Fibroblast of skin of back (primary cell): Measurements from ENCODE around the gene NOD2.

Source experiments
- DNase-seq: peaks from one replicate; pipeline ENCODE4 v3.0.0-alpha.2; 2013

NOD2 gene

DNA sequence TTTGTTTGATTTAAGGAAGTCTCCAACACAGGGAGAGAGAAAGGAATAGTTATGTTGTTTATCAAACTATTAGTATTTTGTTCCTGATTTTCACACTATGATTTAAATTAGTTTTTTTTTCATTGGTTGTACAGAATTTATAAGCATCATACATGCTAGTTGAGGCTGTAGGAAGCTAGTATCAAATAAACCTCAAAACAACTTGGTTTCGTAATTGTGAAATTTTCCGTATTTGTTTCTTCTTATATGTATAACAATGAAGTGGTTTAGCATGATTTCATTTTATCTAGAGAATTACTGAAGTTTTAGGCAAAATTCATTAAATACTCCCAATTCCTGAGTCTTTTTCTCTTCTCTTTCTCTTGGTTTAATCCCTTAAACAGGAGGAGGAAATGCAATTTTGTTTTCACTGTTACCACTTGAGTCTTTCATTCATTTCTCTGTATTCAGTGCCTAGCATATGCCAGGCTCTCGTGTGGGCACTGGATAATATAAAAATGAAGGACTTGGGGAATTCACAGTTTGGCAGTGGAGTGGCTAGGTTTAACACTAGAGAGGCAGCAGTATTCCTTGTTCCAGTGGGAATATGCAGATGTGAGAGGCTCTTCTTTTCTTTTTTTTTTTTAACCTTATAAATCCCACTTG, 50.3 kb downstream of the NOD2 start:
- DNase-seq = no peak

DNA sequence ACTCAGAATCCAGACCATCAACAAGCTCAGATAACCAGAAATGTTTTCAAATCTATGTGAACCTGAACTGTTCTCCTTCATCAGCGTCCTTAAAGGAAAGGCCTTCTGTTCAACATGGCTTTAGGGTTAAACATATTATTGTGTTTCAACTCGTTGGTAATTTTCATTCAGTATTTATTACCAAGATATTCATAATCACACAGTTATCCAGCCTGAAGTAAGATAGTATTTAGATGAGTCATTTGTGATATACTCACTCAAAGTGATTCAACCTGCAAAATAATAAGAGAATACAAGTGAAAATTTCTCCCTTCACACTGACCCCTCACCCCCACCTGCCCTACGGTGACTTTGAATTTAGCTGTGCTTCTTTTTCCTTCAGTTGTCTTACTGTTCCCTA, 51.5 kb downstream of the NOD2 start:
- no peak for DNase-seq

GRCh38 chr16:50745940-50746339, 52.5 kb downstream of the NOD2 start:
- DNase-seq = no peak

- DNase-seq = no peak
These were observed 54.0 kb downstream of the NOD2 start for GRCh38 chr16:50747207-50747956.

DNA sequence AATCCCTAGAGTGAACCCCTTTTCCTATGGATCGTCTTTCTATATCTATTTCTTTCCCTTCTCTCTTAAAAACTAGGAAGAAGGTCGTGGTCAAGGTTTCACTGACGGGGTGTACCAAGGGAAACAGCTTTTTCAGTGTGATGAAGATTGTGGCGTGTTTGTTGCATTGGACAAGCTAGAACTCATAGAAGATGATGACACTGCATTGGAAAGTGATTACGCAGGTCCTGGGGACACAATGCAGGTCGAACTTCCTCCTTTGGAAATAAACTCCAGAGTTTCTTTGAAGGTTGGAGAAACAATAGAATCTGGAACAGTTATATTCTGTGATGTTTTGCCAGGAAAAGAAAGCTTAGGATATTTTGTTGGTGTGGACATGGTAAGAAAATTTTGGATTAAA, 58.1 kb downstream of the NOD2 start:
- DNase-seq = no peak

DNA sequence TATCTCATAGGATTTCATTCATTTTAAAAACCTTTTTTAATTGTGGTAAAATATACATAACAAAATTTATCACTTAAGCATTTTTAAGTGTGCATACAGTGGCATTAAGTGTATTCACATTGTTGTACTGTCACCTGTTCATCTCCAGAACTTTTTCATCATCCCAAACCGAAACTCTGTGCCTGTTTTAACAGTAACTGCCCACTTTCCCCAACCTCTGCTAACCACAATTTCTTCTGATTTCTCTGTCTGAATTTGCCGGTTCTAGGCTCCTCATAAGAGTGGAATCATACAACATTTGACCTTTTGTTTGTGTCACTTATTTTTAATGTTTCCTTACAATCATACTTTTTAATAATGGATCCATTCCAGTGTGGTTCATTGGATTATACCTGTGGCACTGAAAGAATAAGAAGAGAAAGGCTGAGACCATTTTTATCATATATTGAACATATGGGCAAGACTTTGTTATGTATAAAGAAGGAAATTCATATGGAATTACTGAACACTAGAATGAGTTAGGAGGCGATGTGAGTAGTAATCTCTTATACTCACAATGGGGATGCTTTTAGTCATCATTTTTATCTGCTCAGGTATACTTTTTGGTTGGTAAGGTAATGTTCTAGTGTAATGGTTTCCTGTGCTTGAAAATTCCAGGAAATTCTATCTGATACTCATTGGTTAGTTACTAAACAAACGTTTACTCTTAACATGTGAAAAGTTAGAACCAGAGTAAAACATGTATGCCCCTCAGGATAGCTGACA, 59.2 kb downstream of the NOD2 start:
- no peak for DNase-seq

GRCh38 chr16:50756473-50756872, 63.1 kb downstream of the NOD2 start:
- no peak for DNase-seq

DNA sequence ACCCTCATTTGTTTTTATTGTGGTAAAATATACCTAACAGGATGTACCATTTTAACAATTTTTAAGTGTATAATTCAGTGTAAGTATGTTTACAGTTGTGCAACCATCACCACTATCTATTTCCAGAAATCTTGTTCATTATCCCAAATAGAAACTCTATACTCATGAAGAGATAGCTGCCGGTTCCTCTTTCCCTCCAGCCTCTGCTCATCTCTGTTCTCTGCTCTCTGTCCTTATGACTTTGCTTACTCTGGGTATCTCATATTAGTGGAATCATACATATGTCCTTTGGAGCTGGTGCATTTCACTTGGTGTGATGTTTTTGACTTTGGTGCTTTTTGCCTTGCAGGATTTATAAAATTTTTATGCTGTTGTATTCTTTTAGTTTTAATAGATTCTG, 67.9 kb downstream of the NOD2 start:
- DNase-seq = no peak

DNA sequence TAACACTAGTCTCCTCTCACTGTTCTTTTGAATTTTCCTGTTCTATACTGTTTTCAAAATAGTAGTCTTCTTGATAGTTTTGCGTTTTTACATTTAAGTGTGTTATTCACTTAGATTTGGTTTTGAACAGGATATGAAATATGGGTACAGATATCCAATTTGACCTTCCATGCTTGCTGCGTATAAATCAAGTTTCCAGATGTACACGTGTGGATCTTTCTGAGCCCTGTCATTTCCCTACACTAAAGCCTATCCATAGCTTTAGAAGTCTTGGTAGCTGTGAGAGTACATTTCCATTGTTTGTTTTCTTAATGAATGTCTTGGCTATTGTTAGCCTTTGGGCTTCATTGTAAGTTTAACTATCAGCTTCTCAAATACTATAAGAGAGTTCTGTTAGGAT, 68.8 kb downstream of the NOD2 start:
- DNase-seq = no peak

DNA sequence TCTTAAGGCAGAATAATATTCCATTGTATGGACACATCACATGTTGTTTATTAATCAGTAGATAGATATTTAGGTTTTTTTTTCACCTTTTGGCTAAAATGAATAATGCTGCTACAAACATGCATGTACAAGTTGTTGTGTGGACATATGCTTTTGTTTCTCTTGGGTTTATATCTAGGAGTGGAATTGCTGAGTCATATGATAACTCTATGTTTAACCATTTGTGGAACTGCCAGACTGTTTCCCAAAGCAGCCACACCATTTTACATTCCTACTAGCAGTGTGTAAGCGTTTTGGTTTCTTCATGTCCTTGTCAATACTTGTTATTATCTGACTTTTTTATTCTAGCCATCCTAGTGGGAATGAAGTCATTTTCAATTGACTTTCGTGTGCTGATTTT, 69.8 kb downstream of the NOD2 start:
- no peak for DNase-seq

DNA sequence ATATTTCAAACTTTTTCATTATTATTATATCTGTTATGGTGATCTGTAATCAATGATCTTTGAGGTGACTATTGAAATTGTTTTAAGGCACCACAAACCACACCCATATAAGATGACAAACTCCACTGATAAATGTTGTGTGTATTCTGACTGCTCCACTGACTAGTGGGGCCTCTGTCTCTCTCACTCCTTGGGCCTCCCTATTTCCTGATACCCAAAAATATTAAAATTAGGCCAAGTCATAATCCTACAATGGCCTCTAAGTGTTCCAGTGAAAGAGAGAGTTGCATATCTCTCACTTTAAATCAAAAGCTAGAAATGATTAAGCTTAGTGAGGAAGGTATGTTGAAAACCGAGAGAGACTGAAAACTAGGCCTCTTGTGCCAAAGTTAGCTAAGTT, 71.9 kb downstream of the NOD2 start:
- no peak for DNase-seq

GRCh38 chr16:50765861-50766260, 72.5 kb downstream of the NOD2 start:
- DNase-seq = no peak

DNA sequence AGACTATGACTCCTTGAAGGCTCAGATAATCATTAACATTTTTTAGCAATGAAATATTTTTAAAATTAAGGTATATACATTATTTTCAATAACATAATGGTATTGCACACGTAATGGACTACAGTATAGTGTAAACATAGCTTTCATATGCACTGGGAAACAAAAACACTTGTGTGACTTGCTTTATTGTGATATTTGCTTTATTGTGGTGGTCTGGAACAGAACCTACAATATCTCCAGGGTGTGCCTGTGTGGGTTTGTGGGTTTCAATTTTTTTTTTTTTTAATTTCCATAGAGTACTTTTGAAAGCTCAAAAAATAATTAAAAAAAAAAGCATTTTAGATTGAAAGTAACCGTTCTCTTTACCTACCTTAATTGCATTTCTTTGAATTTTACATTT, 73.8 kb downstream of the NOD2 start:
- DNase-seq = no peak

DNA sequence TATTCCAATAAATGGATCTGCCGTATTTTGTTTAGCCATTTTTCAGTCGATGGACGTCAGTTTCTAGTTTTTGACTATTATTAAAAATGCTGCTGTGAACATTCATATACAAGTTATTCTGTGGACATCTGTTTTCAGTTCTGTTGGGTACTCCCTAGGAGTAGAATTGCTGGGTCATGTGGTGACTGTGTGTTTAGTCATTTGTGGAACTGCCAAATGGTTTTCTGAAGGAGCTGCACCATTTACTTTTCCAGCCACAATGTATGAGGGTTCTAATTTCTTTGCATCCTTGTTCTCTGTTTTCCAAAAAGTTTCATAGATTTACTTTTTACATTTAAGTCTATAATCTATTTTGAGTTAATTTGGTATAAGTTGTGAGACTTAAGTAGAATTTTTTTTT, 78.0 kb downstream of the NOD2 start:
- DNase-seq = peak; percentile 70

DNA sequence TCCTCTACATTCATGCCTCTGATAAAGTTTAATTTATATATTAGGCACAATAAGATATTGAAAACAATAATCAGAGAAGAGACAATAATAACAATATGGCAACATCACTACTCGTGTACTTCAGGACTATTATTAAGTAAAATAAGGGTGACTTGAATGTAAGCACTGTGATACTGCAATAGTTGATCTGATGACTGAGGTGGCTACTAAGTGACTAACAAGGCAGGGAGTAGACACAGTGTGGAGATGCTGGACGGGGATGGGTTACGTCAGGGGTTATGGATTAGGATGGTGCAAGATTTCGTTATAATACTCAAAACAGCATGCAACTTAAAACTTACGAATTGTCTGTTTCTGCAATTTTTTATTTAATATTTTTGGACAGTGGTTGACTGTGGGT, 81.0 kb downstream of the NOD2 start:
- no peak for DNase-seq

GRCh38 chr16:50774960-50775359, 81.6 kb downstream of the NOD2 start:
- no peak for DNase-seq

- no peak for DNase-seq
These were observed 82.6 kb downstream of the NOD2 start for GRCh38 chr16:50776037-50776436.

- no peak for DNase-seq
These were observed 85.1 kb downstream of the NOD2 start for GRCh38 chr16:50778284-50779163.

DNA sequence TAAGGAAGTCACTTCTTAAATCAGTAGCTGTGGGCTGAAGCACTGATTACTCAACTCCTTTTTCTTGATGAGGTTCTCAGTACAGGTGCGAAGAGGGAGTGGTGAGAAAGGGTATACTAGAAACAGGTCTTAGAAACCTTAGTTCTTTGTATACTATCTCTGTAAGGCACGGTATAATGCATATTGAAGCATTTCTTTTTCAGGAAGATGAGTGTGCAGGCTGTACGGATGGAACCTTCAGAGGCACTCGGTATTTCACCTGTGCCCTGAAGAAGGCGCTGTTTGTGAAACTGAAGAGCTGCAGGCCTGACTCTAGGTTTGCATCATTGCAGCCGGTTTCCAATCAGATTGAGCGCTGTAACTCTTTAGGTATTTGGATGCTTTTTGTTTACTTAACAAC, 87.6 kb downstream of the NOD2 start:
- no peak for DNase-seq

- no peak for DNase-seq
These were observed 88.1 kb downstream of the NOD2 start for GRCh38 chr16:50781518-50781917.
